NCI-H2171 treated with DMSO at 0.1 percent for 48 hours (cell line): Measurements from ENCODE around the gene PKMYT1.

ENCODE experiments used
- DNase-seq: peaks from one replicate; lab custom pipeline; 2025; lab: John Stamatoyannopoulos, UW

PKMYT1 gene

GRCh38 chr16:2996298-2996697 is 16.1 kb upstream of the PKMYT1 start:
- DNase-seq: no peak

- DNase-seq: no peak
Observed at GRCh38 chr16:2992383-2993081, 12.3 kb upstream of the PKMYT1 start.

GRCh38 chr16:2991566-2992261 is 11.5 kb upstream of the PKMYT1 start:
- DNase-seq: no peak

- DNase-seq: no peak
Observed at GRCh38 chr16:2990891-2991290, 10.6 kb upstream of the PKMYT1 start.

- DNase-seq: peak; percentile 29
Observed at GRCh38 chr16:2988590-2989099, 8.4 kb upstream of the PKMYT1 start.

GRCh38 chr16:2987833-2988232 is 7.6 kb upstream of the PKMYT1 start:
- DNase-seq: peak; percentile 91

- no peak for DNase-seq
Observed at GRCh38 chr16:2987286-2987685, 7.0 kb upstream of the PKMYT1 start.

GRCh38 chr16:2986623-2987188 is 6.5 kb upstream of the PKMYT1 start:
- DNase-seq: no peak

GRCh38 chr16:2985893-2986355 is 5.7 kb upstream of the PKMYT1 start:
- DNase-seq: peak; percentile 89

GRCh38 chr16:2985462-2985861 is 5.2 kb upstream of the PKMYT1 start:
- no peak for DNase-seq

- peak; percentile 67 for DNase-seq
Observed at GRCh38 chr16:2983706-2984136, 3.5 kb upstream of the PKMYT1 start.

- no peak for DNase-seq
Observed at GRCh38 chr16:2982402-2982801, 2.2 kb upstream of the PKMYT1 start.

GRCh38 chr16:2981899-2982250 is 1.6 kb upstream of the PKMYT1 start:
- no peak for DNase-seq

GRCh38 chr16:2981177-2981898 is 1.1 kb upstream of the PKMYT1 start:
- DNase-seq: no peak

- no peak for DNase-seq
Observed at GRCh38 chr16:2979669-2980226, 498 bp downstream of the PKMYT1 start.

- no peak for DNase-seq
Observed at GRCh38 chr16:2977440-2977839, 2.8 kb downstream of the PKMYT1 start.

- no peak for DNase-seq
Observed at GRCh38 chr16:2976673-2977072, 3.6 kb downstream of the PKMYT1 start.

GRCh38 chr16:2976201-2976600 is 4.0 kb downstream of the PKMYT1 start:
- no peak for DNase-seq

GRCh38 chr16:2975161-2975795 is 5.0 kb downstream of the PKMYT1 start:
- no peak for DNase-seq

- no peak for DNase-seq
Observed at GRCh38 chr16:2974319-2975056, 5.8 kb downstream of the PKMYT1 start.
